ENCODE results near the gene RTL1. TPM values are rescaled to one million over a fixed set of nuclear protein-coding genes. Genes with fewer than 3 reads are reported as not detected.

Gene RTL1
- 0.22 TPM for polyA plus RNA-seq (2013, experiment 1 of 2; ENCODE audit: insufficient read length)
- 0.15 TPM for polyA plus RNA-seq (2013, experiment 2 of 2; ENCODE audit: insufficient read length)

GRCh38 chr14:100903672-100904185 lies at the start of gene RTL1:
TSS of gene RTL1 (minus strand) at chr14:100903722. CDS start at chr14:100884788, 18,934 bp downstream.
- no peak for DNase-seq

- DNase-seq = no peak
Observed at GRCh38 chr14:100950024-100950423, 46.5 kb upstream of the RTL1 start.

- DNase-seq = no peak
Observed at GRCh38 chr14:100944052-100944451, 40.5 kb upstream of the RTL1 start.

GRCh38 chr14:100930270-100930669 lies 26.7 kb upstream of the RTL1 start:
- DNase-seq = no peak

- DNase-seq = no peak
Observed at GRCh38 chr14:100915560-100915959, 12.0 kb upstream of the RTL1 start.

GRCh38 chr14:100914597-100915021 lies 11.1 kb upstream of the RTL1 start:
- no peak for DNase-seq

GRCh38 chr14:100911665-100912316 lies 8.3 kb upstream of the RTL1 start:
- no peak for DNase-seq

- DNase-seq = no peak
Observed at GRCh38 chr14:100910888-100911664, 7.6 kb upstream of the RTL1 start.

GRCh38 chr14:100909439-100909838 lies 5.9 kb upstream of the RTL1 start:
- no peak for DNase-seq

- DNase-seq = no peak
Observed at GRCh38 chr14:100907240-100907639, 3.7 kb upstream of the RTL1 start.

- no peak for DNase-seq
Observed at GRCh38 chr14:100906420-100906819, 2.9 kb upstream of the RTL1 start.

GRCh38 chr14:100905166-100905565 lies 1.6 kb upstream of the RTL1 start:
- DNase-seq = no peak

GRCh38 chr14:100904307-100905087 lies 975 bp upstream of the RTL1 start:
- DNase-seq = no peak

- DNase-seq = no peak
Observed at GRCh38 chr14:100903134-100903468, 421 bp downstream of the RTL1 start.

GRCh38 chr14:100902295-100903133 lies 1.0 kb downstream of the RTL1 start:
- no peak for DNase-seq

GRCh38 chr14:100901391-100902183 lies 1.9 kb downstream of the RTL1 start:
- no peak for DNase-seq

- no peak for DNase-seq
Observed at GRCh38 chr14:100900837-100901390, 2.6 kb downstream of the RTL1 start.

- DNase-seq = no peak
Observed at GRCh38 chr14:100899884-100900771, 3.4 kb downstream of the RTL1 start.

- no peak for DNase-seq
Observed at GRCh38 chr14:100898935-100899883, 4.3 kb downstream of the RTL1 start.

Data from fibroblast of skin of abdomen (primary cell).